Mesenteric fat pad (tissue), 1 donor: ENCODE data around the gene PAQR4. TPM values are rescaled to one million over a fixed set of nuclear protein-coding genes. Genes with fewer than 3 reads are reported as not detected.
"Not testable (repeated sequence)": the region's sequence is repeated elsewhere in the genome, so short reads cannot be mapped to it uniquely, and the experiment has no call there.

Source experiments
- DNase-seq: peaks from one replicate; pipeline ENCODE4 v3.0.0-alpha.2; 2020; ENCODE audit warnings: low spot score
- total RNA-seq: library from RNA; stranded (reverse); fragmentation: NEBNext Ultra II Directional; extraction: Animal tissue kit (Norgen Biotek cat#: 25700); gene quantifications from one replicate; pipeline ENCODE4 v1.2.1, GENCODE V29; 2021
- donor health status: DM: yes; HTN: yes; CAD: no.

The PAQR4 gene
- total RNA-seq, 1 donor from 2014 or later = 4.5 TPM

GRCh38 chr16:2942045-2942444 lies 27.1 kb upstream of the PAQR4 start:
- DNase-seq = no peak

GRCh38 chr16:2943716-2944115 lies 25.4 kb upstream of the PAQR4 start:
- DNase-seq = not testable (repeated sequence)

- no peak for DNase-seq
These were observed 22.5 kb upstream of the PAQR4 start for GRCh38 chr16:2946649-2947048.

GRCh38 chr16:2948807-2949704 lies 20.1 kb upstream of the PAQR4 start:
- no peak for DNase-seq

- DNase-seq = no peak
These were observed 19.3 kb upstream of the PAQR4 start for GRCh38 chr16:2949705-2950352.

- DNase-seq = no peak
These were observed 18.8 kb upstream of the PAQR4 start for GRCh38 chr16:2950353-2950724.

- no peak for DNase-seq
These were observed 18.4 kb upstream of the PAQR4 start for GRCh38 chr16:2950773-2951172.

- no peak for DNase-seq
These were observed 16.5 kb upstream of the PAQR4 start for GRCh38 chr16:2952679-2953078.

- DNase-seq = no peak
These were observed 15.2 kb upstream of the PAQR4 start for GRCh38 chr16:2953706-2954627.

- DNase-seq = no peak
These were observed 14.3 kb upstream of the PAQR4 start for GRCh38 chr16:2954656-2955381.

GRCh38 chr16:2955438-2955778 lies 13.7 kb upstream of the PAQR4 start:
- no peak for DNase-seq

GRCh38 chr16:2955779-2956578 lies 13.2 kb upstream of the PAQR4 start:
- DNase-seq = no peak

GRCh38 chr16:2956579-2956956 lies 12.6 kb upstream of the PAQR4 start:
- no peak for DNase-seq

GRCh38 chr16:2959206-2959605 lies 9.9 kb upstream of the PAQR4 start:
- no peak for DNase-seq

- no peak for DNase-seq
These were observed 8.8 kb upstream of the PAQR4 start for GRCh38 chr16:2960183-2961010.

GRCh38 chr16:2962334-2963073 lies 6.6 kb upstream of the PAQR4 start:
- no peak for DNase-seq

GRCh38 chr16:2963074-2963722 lies 6.0 kb upstream of the PAQR4 start:
- DNase-seq = no peak
